Stimulated activated CD4-positive, alpha-beta T cell treated with anti-CD3 and anti-CD28 coated beads, Interleukin-2, amount 100 ng/mL, for 24 hours (primary cell): ENCODE measurements around the gene SWI5.
"Not testable (repeated sequence)": the region's sequence is repeated elsewhere in the genome, so short reads cannot be mapped to it uniquely, and the experiment has no call there.

Experiments used
- DNase-seq, 2 donors: peaks; one replicate each; pipeline ENCODE4 v3.0.0-alpha.2; 2020

The SWI5 gene

DNA sequence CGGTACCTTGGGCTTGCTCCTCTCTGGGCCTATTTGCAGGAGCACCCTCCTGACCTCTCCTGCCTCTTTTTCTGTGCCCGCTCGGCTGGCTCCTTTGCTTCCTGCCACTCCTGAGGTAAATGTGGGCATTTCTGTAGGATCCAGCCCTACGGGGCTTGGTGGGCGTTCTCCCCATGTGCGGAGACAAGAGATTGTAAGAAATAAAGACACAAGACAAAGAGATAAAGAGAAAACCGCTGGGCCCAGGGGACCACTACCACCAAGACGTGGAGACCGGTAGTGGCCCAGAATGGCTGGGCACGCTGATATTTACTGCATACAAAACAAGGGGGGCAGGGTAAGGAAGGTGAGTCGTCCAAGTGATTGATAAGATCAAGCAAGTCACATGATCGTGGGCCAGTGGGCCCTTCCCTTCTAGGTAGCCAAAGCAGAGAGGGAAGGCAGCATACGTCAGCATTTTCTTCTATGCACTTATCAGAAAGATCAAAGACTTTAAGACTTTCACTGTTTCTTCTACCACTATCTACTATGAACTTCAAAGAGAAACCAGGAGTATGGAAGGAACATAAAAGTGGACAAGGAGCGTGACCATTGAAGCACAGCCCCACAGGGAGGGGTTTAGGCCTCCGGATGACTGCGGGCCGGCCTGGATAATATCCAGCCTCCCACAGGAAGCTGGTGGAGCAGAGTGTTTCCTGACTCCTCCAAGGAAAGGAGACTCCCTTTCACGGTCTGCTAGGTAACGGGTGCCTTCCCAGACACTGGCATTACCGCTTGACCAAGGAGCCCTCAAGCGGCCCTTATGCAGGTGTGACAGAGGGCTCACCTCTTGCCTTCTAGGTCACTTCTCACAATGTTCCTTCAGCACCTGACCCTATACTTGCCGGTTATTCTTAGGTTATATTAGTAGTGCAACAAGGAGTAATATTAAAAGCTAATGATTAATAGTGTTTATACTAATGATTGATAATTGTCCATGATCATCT lies 3.3 kb downstream of the SWI5 start:
- not testable (repeated sequence) for DNase-seq

DNA sequence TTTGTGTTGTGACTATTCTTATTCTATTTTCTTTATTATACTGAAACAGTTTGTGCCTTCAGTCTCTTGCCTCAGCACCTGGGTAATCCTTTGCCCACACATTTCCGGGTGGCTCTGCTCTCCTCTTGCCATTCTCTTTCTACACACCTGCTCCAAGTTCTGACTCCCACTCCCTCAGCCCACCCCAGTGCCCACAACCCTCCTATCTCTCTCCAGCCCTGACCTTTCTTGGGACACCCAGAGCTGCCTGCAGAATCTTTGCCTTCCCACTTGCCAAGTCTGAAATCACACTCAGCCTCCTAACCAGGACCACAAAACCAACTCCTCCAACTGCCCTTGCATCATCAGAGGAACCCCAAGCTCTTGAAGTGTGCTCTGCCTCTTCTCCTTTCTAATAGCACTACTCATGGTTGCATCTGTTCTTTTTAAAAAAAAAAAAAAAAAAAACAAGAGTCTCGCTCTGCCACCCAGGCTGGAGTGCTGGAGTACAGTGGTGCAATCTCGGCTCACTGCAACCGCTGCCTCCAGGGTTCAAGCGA lies 4.1 kb downstream of the SWI5 start:
- no peak for DNase-seq

DNA sequence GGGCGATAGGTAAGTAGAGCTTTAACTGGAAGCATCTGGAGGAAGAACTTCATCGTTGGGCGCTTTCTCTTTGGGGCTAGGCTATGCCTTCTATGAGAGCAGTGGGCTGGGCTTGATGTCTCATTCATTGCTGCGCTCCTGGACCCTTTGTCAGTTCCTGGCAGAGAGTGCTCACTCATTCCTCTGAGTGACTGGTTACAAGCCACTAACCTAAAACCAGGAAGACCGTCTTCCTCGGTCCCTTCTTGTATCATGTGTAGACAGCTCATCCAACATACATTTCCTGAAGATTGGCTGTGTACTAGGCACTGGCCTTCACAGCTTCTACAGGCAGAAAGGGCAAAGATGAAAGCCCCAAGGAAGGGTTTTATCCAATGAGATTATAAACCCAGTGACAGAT lies 6.4 kb downstream of the SWI5 start:
- DNase-seq = no peak

- DNase-seq = no peak
Measured at GRCh38 chr9:128285033-128285784, 9.1 kb downstream of the SWI5 start.

DNA sequence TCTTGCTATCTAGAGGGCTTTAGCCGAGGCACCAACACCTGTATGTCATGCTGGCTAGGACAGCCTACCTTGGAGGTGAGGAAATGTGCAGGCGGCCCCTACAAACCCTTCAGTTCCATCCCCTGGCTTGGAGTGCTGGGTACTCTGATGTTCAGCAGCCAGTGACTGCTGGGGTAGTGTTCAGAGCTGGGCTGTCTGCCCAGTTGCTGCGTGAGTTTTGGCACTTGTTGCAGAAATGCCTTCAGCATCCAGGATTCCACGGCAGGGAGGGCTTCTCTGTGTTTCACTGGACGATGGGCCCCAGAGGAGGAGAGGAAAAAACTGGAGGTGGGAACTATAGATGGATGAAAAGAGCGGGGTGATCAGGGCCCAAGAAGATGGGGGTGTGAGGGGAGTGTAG lies 10.4 kb downstream of the SWI5 start:
- no peak for DNase-seq

DNA sequence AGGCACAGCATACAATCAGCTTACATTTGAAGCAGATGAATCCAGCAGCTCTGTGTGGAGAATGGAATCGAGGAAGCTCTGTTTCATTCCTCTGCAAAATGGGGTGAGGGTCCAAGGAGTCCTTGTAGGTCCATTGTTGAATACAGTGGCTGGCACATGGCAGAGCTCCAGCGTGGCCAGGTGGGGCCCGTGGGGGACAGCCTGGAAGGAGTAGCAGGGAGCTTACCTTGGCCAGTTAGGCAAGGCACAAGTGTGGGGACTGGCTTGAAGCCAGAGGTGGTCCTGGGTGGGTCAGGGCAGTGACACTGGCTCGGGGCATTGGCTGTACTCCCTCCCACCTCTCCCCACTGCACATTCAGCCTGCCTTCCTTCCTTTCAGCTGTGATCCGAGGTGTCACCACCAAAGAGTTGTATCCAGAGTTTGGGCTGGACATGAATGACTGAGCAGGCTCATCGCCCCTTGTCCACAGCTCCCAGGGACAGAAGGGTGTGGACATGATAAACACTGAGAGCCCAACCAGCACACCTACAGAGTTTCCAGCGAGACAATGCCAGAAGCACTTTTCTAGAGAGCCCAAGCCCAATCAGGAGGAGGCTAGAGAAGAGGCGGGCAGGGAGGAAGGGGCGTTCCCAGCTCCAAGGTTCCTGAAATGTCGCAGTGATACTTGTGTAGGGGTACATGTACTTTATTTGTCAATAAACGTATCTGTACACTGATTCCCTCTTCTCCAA lies 12.4 kb downstream of the SWI5 start:
- no peak for DNase-seq

DNA sequence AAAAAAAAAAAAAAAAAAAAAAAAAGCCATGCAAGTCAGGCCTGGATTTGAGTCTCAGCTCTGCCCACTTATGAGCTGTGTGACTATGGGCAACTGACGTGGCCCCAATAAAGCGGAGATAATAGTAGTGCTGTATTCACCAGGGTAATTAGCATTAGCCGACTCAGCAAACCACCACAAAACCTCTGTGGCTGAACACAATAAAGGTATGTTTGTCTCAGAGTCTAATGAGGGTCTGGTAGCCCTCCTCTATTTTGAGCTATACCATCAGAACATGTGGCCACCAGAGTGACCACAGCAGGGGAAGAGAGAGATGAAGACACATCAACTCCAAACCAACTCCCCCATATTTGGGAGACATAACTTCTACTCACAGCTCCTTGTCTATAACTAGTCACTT lies 15.9 kb downstream of the SWI5 start:
- no peak for DNase-seq

DNA sequence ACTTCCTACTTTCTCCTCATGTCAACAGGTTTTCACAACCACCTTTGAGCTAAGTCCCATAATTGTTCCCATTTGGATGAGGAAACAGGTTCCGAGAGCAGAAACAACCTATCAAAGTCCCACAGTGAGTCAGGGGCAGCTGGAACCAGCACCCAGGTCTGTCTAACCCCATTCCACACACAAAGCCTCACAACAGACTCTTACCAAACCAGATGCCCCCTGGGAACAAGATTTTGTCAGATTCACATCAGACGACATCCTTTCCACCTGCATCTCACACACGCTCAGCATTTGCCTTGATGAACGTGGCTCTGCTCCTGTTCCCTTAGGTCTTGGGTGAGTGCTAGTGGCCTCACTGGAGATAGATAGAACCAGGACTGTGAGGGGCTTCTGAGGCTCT lies 17.0 kb downstream of the SWI5 start:
- no peak for DNase-seq

DNA sequence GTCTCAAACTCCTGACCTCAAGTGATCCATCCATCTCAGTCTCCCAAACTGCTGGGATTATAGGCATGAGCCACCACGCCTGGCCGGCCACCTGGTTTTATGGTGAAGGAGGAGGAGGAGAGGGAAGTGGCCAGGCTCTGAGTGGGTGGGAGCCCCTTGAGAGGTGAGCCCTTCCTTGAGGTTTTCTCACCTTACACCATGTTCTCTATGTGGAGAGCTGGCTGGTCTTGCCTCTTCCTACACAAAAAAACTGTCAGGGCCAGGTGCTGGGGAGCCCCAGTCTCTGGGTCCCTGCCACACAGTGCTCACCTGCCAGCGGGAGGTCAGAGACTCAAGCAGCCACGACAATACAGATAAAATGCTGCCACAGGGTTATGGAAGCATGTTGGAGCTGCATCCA lies 18.1 kb downstream of the SWI5 start:
- DNase-seq = no peak

GRCh38 chr9:128296340-128297220 lies 20.5 kb downstream of the SWI5 start:
- DNase-seq = no peak

DNA sequence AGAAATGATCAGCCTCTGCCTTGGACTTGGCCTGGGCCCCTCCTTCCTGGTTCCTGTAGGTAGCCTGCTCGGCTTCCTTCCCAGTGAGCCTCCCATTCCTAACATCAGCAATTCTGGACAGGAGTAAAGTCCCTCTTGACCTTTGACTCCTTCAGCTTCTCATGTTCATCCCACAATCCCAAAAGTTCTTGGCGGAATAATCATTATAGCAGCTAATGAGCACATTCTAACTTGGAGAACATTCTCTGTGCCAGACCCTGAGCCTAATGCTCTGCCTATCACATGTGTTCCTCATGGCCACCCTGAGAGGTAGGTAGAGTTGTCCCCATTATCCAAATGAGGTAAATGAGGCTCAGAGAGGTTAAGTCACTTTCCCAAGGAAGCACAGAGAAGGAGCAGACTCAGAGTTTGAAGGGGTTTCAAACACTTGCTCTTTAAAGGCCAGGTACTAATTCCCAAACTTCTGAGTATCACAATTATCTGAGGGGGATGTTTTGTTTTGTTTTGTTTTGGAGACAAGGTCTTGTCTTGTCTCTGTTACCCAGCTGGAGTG lies 21.2 kb downstream of the SWI5 start:
- no peak for DNase-seq

DNA sequence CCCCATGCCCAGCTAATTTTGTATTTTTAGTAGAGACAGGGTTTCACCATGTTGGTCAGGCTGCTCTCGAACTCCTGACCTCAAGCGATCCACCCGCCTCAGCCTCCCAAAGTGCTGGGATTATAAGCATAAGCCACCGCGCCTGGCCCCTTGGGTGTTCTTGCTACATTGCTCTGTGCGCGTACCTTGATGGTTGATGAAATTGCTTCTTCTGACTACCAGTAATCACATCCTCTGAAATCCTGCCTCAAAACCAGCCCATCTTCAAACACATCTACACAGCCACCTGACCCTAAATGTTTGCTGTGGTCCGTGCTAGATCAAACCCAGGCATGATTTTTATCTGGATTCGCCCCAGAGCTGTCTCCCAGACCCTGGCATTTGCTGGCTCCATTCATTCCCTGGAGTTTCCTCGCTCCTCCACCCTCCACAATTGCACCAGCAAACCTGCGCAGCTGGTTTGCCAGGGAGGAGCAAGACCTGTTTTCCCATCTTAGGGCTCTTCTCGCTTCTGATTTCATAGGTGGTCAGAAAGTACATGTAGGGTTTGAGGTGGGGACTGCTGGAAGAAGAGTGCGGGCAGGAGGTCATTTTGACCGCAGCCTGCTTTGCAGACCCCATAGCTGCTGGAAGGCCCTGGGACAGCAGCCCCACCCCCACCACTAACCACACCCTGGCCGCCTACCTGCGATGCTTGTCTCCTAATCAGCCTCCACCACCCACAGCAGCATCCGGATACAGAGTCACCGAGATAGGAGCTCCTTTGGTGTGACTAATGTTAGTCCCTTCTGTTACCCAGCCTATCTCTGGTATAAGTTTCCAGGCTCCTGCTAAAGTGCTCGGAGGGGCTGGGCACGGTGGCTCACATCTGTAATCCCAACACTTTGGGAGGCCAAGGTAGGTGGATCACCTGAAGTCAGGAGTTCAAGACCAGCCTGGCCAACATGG lies 22.7 kb downstream of the SWI5 start:
- DNase-seq = no peak

DNA sequence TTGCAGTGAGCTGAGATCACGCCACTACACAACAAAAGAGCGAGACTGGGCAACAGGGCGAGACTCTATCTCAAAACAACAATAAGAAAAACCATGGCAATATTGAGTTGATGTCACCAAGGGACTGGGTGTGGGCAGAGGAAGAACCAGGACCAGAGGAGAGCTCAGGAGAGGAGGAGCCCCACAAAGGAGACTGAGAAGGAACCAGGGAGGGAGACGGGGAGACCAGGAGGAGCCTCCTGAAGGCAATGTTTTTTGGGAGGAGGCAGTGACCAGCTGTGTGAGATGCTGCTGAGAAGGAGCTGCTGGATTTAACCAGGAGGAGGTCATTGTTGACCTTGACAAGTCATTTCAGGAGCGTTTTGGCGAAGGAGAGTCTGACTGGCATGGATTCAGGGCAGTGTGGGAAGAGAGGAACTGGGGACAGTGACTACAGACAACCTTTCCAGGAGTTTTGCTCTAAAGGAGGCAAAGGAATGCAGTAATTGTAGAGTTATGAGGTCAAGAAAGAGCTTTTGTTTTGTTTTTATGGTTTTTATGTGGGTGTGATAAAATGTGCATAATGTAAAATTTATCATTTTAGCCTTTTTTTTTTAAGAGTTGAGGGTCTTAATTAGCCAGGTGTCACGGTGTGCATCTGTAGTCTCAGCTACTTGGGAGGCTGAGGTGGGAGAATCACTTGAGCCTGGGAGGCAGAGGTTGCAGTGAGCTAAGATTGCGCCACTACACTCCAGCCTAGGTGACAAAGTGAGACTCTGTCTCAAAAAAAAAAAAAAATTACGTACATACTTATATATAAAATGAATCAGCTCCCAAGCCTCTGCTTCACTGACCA lies 28.3 kb downstream of the SWI5 start:
- DNase-seq = no peak

- DNase-seq = no peak
Measured at GRCh38 chr9:128304971-128305288, 28.9 kb downstream of the SWI5 start.

- no peak for DNase-seq
Measured at GRCh38 chr9:128309551-128309950, 33.5 kb downstream of the SWI5 start.

GRCh38 chr9:128310461-128310860 lies 34.4 kb downstream of the SWI5 start:
- DNase-seq = no peak

- no peak for DNase-seq
Measured at GRCh38 chr9:128314697-128315096, 38.6 kb downstream of the SWI5 start.

GRCh38 chr9:128316421-128316820 lies 40.3 kb downstream of the SWI5 start:
- no peak for DNase-seq

DNA sequence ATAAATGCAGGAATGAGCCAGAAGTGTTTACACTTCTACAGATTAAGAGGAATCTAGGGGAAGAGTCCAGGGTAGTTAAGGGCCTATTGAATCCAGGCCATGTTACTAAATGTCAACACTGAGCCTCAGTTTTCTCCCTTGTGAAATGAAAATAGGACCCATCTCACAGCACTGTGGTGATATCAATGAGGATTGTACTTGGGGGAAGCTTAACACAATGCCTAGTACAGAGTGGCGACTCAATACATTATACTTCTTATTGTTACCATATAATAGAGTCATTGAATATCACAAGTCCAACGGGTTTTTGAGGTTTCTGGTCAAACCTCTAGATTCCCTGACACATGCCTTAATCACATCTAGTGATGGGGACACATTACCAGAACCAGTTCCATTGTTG lies 41.6 kb downstream of the SWI5 start:
- DNase-seq = no peak

GRCh38 chr9:128321343-128321742 lies 45.3 kb downstream of the SWI5 start:
- DNase-seq = no peak
